ENCODE results near the gene TMPRSS6.
A peak's percentile ranks its signal among the peaks of the same experiment; 100 is the strongest.

Gene TMPRSS6

DNA sequence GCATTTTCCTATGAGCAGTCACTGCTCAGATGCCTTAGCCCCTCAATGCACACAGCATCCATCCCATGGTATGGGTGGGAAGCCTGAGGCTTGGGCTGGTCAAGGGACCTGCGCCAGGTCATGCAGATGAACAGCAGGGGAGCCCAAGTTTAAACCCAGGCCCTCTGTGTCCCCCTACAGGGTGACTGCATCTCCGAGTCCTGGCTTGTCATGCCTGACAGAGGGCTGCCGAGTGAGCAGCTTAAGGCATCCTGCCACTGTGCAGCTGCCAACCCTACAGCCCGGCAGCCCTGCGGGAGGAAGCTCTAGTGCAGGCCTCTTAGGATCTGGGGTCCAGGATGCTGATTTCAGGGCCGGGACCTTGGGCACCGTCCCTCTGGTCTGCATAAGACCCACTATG lies 30.2 kb upstream of the TMPRSS6 start:
- no peak for DNase-seq

DNA sequence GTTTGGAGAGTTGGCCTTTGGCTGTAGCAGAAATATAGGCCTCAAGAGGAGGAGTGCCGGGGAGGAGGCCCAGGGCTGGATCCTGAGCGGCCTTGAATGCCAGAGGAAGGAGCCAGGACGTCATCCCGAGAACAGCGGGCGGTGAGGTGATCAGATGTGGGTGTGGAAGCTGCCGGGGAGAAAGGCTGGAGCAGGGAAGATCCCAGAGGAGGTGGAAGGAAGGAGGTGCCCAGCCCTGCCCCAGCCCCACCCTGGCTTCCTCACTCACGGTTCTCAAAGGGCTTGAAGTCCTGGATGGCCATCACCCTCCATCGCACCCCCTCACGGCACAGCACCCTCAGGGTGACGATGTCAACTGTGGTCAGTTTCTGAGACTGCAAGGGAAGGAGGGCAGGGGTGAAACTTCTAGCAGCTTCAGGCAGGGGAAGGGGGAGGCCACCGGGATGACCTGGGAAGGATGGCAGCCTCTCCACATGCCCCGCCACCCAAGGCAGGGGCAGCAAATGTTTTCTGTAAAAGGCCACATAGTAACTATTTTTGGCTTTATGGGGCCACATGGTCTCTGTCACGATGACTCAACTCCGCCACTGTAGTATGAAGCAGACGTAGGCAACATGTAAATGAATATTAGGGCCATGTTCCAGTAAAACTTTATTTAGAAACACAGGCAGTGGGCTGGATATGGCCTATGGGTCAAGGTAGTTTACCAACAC lies 29.5 kb upstream of the TMPRSS6 start:
- no peak for DNase-seq

GRCh38 chr22:37137903-37138665 lies 28.6 kb upstream of the TMPRSS6 start:
- DNase-seq, result no peak

DNA sequence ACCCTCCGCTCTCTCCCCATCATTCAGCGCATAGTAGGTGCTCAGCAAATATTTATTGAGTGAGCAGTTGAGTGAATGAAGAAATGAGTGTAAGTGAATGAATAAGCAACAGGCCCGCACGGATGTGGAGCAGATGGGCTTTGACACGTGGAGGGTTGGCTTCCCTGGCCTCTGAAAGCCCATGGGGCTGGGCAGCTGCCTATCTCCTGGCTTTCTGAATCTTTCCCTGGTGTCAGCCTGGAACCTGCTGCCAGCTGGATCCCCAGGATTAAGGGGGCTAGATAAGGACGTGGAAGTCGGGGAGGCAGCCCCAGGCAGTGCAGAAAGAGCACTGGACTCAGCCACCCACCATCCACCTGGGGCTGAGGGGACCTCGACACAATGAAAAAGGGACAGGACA lies 27.6 kb upstream of the TMPRSS6 start:
- DNase-seq, result no peak

DNA sequence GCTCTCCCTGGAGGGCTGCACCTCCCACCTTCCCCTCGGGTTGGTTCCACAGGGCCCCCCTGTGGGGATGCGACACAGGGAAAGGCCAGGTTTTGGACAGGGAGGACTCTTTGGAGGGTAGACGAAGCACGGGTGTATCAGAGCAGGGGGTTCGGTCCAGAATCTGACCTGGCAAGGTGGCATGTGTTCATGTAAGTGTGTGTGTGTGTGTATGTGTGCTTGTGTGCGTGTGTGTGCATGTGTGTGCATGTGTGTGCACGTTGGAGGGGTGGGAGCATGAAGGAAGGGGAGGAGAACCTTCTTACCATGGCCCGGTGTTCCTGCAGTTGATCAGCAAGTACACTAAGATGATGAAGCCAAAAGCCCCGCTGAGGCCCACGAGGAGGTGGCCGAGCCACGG lies 25.5 kb upstream of the TMPRSS6 start:
- no peak for DNase-seq

- DNase-seq, result no peak
Observed at GRCh38 chr22:37133304-37134018, 23.9 kb upstream of the TMPRSS6 start.

DNA sequence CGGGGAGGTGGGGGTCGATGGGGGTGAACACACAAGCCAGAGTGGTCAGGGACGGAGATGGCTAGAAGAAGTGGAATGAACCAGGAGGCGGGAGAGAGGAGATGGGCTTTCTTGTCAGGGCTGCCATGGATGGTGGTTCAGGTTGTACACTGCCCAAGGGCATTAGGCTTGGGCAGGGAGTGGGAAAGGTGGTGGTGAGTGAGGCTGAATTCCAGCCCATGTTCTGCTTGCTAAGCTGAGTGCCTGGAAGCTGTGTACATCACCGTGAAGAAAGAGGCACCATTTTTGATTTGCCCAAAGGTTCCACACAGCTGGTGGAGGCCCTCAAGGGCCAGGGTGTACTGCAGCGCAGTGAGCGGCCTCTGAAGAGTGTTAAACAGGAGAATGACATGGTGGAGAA lies 23.3 kb upstream of the TMPRSS6 start:
- DNase-seq, result no peak

GRCh38 chr22:37129866-37130441 lies 20.4 kb upstream of the TMPRSS6 start:
- DNase-seq, result no peak

DNA sequence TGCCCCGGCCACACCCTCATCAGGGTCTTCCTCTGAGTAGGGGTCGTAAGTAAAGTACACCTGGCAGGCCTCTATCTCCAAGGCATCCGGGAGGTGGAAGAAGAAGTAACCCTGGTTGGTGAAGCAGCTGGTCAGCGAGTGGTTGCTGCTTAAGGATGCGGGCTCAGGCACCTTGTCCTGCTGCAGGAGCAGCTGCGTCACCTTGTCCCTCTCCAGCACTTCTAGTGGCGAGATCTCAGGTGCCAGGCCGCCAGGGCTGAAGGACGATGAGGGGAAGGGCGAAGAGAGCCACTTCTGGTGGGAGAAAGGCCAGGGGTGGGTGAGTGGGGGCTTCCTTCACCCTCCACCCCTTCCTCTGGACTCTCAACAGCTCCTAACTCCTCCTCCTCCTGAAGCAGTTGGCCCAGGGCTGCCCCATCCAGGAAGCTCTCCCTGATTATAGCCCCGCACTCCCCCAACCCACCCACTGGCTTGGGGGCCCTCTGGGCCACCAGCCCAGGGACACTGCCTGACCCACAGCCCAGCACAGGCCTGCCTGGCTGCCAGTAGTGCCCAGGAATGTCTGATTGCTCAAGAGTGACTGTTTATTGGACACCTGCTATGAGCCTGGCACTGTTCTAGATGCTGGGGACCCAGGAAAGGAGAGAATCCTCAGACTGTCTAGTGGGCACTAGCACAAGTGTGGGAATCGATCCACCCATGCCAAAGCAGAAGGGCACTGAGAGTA lies 19.2 kb upstream of the TMPRSS6 start:
- DNase-seq, result no peak

DNA sequence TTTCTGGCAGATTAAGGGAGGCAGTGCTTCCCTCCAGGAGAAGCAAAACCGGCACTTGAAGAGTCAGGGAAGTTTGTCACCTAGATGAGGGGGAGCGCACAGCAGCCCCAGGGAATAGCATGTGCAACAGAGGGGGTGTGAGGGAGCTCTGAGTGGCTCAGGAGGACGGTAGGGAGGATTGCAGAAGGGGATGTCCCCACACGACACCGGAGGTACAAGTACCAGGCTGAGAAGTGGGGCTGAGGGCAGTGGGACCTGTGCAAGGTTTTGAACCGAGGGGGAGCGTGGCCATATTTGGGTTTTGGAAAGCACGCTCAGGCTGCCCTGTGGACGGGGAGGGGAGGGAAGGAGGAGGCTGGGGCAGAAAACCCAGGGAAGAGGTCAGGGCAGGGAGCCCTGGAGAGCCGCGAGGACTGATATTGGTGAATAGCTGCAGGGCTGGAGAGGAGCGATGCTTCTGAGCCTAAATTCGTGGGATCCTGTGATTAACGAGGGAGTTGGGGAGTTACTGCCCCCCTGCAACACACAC lies 17.9 kb upstream of the TMPRSS6 start:
- no peak for DNase-seq

DNA sequence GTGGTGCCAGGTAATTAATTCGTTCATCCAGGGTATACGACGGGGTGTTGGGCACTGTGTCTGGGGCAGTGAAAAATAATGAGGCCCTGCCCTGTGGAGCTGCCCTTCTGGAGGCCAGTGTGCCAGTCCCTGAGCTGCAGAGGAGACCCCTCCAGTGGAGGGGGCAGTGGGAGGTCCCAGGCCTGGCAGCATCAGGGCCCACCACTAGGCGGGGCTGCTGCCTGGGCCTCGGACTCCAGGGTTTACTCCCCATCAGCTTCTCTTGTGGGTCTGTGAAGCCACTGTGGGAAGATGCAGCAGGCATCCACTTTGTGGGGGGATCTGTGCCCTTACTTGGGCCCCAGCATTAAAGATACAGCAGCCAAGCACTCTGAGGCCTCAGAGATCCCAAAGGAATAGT lies 17.4 kb upstream of the TMPRSS6 start:
- no peak for DNase-seq

- DNase-seq, result no peak
Observed at GRCh38 chr22:37126383-37126782, 16.9 kb upstream of the TMPRSS6 start.

GRCh38 chr22:37123649-37124048 lies 14.1 kb upstream of the TMPRSS6 start:
- DNase-seq, result no peak

DNA sequence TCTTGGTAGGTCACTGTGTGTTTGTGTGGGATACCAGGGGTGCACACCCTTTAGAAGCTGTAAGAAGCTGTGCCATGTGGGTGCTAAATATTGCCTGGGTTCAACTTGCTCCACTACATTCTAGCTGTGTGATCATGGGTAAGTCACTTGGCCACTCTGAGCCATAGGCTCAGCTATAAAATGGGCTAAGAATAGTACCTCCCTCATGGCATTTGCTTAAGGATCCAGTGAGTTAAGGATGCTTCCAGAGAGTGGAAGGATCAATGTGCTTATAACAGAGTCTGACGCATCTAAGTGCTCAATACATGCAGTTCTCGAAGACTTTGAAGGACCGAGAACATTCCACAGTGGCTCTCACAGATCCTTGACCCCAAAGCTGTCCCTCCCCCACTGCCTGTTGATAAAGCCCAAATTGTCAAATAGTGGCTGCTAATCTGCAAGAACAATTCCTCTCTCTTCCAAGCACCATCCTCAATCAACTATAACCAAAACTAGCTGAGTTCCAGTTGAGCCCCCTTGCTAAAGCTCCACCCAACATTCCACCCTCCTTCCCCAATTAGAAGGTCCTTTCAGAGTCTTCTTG lies 13.2 kb upstream of the TMPRSS6 start:
- DNase-seq, result no peak

GRCh38 chr22:37121887-37122591 lies 12.5 kb upstream of the TMPRSS6 start:
- peak; percentile 9 for DNase-seq

- no peak for DNase-seq
Observed at GRCh38 chr22:37120569-37121340, 11.2 kb upstream of the TMPRSS6 start.

DNA sequence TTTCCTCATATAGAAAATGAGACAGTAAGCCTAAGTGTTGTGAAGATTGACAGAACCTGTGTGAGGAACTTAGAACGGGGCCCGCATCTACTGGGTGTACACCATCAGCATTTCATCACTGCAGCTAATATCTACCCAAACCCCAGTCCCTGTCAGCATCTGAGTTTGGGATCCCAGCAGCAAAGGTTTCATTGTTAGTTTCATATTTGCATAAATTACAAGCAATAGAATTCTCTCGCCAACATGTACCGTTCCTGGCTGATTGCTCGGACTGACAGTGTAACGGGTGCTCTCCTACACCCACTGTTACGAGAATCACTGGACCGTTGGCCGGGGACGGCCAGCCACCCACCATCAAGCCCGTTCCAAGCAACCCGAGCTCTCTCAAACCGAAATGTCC lies 10.4 kb upstream of the TMPRSS6 start:
- DNase-seq, result no peak

DNA sequence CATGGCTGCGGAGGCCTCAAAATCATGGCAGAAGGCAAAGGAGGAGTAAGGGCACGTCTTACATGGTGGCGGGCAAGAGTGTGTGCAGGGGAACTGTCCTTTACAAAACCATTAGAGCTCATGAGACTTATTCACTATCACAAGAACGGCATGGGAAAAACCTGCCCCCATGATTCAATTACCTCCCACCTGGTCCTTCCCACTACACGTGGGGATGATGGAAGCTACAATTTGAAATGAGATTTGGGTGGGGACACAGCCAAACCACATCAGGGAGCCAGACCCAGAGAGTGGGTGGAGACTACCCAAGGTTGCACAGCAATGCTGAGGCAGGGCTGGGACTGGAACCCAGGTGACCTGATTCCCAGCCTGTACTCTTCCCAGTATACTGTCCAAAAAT lies 8.6 kb upstream of the TMPRSS6 start:
- DNase-seq, result no peak

GRCh38 chr22:37117092-37117491 lies 7.6 kb upstream of the TMPRSS6 start:
- no peak for DNase-seq

- DNase-seq, result no peak
Observed at GRCh38 chr22:37115032-37115431, 5.5 kb upstream of the TMPRSS6 start.

GRCh38 chr22:37113757-37114156 lies 4.2 kb upstream of the TMPRSS6 start:
- no peak for DNase-seq
